HAP-1 (cell line): Measurements from ENCODE around the gene SFN.
"Not testable (repeated sequence)": the region's sequence is repeated elsewhere in the genome, so short reads cannot be mapped to it uniquely, and the experiment has no call there.

Experiments
- DNase-seq, 2 experiments: peaks; one replicate each; pipeline ENCODE4 v3.0.0-alpha.2; 2016 to 2020; ENCODE audit warnings: low spot score in 2 of 2
- H3K27me3 ChIP-seq: fragments of 250-450 bp; sonication (Bioruptor Pico); 2 replicates; pipeline ENCODE4 v1.5.1; 2020; ENCODE audit warnings: low read depth, mild to moderate bottlenecking, moderate library complexity
- H3K36me3 ChIP-seq: fragments of 250-450 bp; sonication (Bioruptor Pico); replicated peaks from 2 replicates; pipeline ENCODE4 v1.5.1; 2020; ENCODE audit warnings: mild to moderate bottlenecking
- H3K4me1 ChIP-seq: fragments of 250-450 bp; sonication (Bioruptor Pico); 2 replicates; pipeline ENCODE4 v1.5.1; 2020; ENCODE audit warnings: mild to moderate bottlenecking
- H3K4me3 ChIP-seq: fragments of 250-450 bp; sonication (Bioruptor Pico); 2 replicates; pipeline ENCODE4 v1.5.1; 2020; ENCODE audit warnings: mild to moderate bottlenecking, moderate library complexity
- H3K9me3 ChIP-seq: fragments of 250-450 bp; sonication (Bioruptor Pico); 2 replicates; pipeline ENCODE4 v1.5.1; 2020; ENCODE audit warnings: mild to moderate bottlenecking, moderate library complexity
- in situ Hi-C: fragments of 300-500 bp; cut with MboI; formaldehyde crosslinking; loops from 3 replicates; pipeline ENCODE4 v1.14.3; 2020; ENCODE audit warnings: low sequenced_read_pairs, inconsistent platforms, mixed read lengths

SFN gene

DNA sequence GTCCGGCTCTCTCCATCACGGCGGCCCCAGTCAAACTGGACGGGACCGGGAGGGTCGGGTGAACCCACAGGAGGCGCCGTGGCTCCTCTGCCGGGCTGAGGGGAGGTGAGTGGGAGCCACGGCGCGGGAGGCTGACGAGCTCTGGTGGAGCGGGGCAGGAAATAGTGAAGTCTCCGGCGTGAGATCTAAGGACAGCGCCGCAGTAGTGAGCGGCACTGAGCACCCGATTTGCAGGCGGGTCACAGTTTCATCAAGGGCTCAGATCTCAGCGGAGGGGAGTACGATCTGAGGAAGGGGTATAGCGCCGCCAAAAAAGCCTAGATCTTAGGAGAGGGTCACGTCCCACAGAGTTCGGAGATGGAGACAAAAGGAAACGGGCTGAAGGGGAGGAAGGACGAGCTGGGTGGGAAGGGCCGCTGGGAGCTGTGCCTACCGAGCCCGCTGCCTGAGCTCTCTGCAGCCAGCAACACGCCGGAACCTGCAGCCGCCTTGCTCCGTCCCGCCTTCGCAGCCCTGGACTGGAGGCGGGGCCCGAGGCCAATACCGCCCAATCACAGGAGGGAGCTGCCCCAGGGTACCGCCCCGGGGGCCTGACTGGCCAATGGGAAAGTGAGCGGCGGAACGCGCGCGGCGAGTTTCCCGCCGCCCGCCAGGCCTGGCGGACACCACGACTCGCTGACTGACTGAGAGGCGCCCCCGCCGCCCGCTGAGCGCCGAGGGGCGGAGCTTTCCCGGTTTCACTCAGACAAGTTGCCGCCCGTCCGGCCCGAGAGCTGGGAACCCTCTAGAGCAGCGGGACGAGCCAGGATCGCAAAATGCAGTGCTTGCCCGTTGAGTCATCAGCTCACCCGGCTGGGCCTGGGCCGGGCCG, 1.9 kb downstream of the SFN start:
- Histone ChIP-seq H3K4me3 (peak overlapping the region; percentile 52), H3K36me3 (no peaks in the 10 kb centered on the region), H3K4me1 (peaks cover 10% of the 10 kb centered on the region), H3K27me3 (no peaks in the 10 kb centered on the region), H3K9me3 (no peaks in the 10 kb centered on the region)
- DNase-seq, result peak; percentile 93 to 97
- in situ Hi-C loops, result no loop called here

DNA sequence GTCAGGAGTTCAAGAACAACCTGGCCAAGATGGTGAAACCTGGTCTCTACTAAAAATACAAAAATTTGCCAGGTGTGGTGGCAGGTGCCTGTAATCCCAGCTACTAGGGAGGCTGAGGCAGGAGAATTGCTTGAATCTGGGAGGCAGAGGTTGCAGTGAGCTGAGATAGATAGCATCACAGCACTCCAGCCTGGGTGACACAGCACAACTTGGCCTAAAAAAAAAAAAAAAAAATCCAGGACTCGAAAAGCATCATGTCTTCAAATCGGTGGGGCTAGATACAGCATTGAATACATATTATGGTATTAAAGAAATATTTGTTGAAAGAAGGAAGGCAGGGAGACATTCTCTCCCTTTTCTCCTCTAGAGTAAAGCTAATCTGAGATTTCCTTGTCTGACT, 10.1 kb downstream of the SFN start:
- H3K36me3 ChIP-seq, result peaks cover 13% of the 10 kb centered on the region
- DNase-seq, H3K4me1 ChIP-seq, H3K4me3 ChIP-seq, in situ Hi-C loops, H3K9me3 ChIP-seq, H3K27me3 ChIP-seq: not testable (repeated sequence)

DNA sequence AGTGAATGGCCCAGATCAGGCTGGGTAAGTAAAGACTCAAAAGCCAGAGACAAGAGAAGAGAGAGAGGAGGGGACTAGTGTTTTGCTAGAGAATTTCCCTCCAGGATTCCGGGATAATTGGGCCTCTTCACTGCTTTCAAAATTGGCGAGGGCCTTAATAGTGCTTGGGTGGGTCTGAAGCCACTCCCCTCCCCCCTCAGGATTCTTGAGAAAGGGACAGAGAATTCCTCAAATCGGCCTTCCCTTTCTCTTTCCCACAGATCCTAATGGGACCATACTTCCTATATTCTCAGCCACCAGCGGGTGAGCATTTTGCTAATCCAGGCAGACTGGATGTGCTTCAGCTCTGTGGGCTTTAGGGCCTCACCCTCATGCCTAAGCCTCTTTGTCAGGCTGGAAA, 11.9 kb downstream of the SFN start:
- DNase-seq, result no peak

DNA sequence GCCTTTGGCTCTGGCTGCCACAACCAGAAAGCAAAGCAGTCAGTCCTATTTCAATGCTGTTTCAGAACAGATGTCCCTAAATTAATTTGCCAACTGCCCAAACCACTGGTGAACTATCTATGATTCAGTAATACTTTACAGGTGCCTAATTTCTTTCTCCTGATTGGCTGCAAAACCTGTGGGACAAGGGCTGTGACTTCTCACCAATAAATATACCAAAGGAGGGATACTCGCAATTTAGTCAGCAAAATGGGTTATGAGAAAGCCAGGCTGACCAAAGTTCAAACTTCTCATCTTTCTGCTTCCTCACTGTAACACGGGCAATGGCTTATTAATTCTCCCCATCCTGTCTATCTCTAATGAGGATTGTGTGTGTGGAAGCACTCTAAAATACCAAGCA, 14.4 kb downstream of the SFN start:
- DNase-seq, result no peak
- no peaks in the 10 kb centered on the region for H3K4me1 ChIP-seq
- H3K9me3 ChIP-seq, result no peaks in the 10 kb centered on the region
- peaks cover 38% of the 10 kb centered on the region for H3K36me3 ChIP-seq
- in situ Hi-C loops, result no loop called here
- H3K27me3 ChIP-seq, result no peaks in the 10 kb centered on the region
- H3K4me3 ChIP-seq, result no peak overlapping the region

More for the DNA sequence above, 11.9 kb downstream of the SFN start:
- Histone ChIP-seq H3K27me3 (no peaks in the 10 kb centered on the region), H3K4me3 (no peak overlapping the region), H3K4me1 (no peaks in the 10 kb centered on the region), H3K36me3 (peaks cover 20% of the 10 kb centered on the region), H3K9me3 (no peaks in the 10 kb centered on the region)
- in situ Hi-C loops, result no loop called here

DNA sequence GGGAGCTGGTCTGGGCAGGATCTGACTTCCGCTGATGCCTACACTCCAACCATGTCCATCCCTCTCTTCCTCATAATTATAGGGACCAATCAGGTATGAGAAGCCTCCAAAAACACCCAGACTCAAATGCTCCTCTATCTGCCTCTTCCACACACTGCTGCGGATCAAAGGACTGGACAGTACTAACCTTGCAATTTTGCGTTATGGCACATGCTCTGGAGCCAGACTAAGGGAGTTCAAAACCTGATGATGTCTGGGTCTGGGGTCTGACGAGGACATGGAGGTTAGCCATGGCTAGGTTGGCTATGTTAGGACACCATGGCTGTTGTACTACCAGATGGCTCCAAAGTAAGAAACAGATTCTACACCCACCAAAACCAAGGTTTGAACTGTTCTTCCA, 16.8 kb downstream of the SFN start:
- in situ Hi-C loops, result no loop called here
- Histone ChIP-seq H3K4me3 (no peak overlapping the region), H3K9me3 (no peaks in the 10 kb centered on the region), H3K36me3 (peaks cover 60% of the 10 kb centered on the region), H3K27me3 (no peaks in the 10 kb centered on the region), H3K4me1 (no peaks in the 10 kb centered on the region)
- no peak for DNase-seq

DNA sequence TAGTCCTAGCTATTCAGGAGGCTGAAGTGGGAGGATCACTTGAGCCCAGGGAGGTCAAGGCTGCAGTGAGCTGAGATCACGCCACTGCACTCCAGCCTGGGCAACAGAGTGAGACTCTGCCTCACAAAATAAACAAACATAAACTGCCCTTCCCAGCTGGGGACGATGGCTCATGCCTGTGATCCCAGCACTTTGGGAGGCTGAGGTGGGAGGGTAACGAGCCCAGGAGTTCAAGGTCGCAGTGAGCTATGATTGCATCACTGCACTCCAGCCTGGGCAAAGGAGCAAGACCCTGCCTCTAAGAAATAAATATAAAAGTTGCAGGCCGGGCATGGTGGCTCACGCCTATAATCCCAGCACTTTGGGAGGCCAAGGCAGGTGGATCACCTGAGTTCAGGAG, 18.7 kb downstream of the SFN start:
- H3K9me3 ChIP-seq, in situ Hi-C loops, H3K4me1 ChIP-seq, DNase-seq, H3K4me3 ChIP-seq, H3K27me3 ChIP-seq: not testable (repeated sequence)
- peaks cover 75% of the 10 kb centered on the region for H3K36me3 ChIP-seq

DNA sequence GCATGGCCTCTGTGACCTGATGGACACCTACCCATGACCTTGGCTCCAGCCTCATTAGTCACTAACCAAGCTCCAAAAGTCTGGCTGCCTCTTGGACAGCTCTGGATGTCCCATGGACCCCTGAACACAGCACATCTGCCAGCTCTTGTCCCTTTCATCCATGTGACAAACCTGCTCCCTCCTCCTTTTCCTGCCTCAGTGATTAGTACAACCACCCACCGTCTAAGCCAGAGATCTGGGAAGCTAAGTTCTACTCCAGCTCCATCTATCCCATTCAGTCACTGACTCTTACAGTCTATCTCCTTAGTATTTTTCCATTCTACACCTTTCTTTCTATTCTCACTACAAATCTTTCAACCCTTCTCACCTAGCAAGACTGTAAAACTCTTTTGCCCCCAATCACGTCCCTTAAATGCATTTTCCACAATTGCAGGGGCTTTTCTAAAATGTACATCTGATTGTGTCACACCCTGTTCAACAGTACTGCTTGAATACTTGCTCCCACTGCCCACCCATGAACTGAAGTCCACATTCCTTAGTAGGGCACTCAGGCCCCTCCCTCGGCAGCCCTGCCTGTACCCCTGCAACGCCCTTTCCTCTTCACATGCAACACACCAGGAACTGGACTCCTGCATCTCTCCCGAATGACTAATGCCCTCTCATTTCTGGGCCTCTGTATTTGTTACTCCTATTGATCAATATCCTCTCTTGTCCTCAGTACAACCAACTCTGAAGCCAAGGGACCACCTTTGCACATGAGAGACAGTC, 19.9 kb downstream of the SFN start:
- DNase-seq, result no peak
- Histone ChIP-seq H3K4me1 (no peaks in the 10 kb centered on the region), H3K4me3 (no peak overlapping the region), H3K27me3 (no peaks in the 10 kb centered on the region), H3K36me3 (peaks cover 70% of the 10 kb centered on the region), H3K9me3 (no peaks in the 10 kb centered on the region)
- in situ Hi-C loops, result no loop called here

DNA sequence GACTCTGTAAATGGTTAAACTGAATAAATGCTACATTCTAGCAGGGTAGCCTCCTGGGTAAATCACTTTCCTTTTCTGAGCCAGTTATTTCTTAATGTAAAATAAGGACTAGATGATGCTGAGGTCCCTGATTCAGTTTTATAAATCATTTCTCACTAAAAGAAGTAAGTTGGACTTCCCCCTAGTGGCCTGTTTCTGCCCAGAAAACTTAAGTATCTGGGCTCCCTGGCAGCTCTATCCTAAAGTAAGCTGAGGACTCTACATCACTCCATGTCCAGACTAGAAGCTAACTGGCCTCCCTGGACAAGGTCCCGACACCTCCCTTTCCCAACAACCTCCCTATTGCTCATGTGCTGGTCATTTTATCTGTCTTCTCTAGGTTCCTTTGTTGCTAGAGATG, 24.2 kb downstream of the SFN start:
- Histone ChIP-seq H3K9me3 (no peaks in the 10 kb centered on the region), H3K4me1 (peaks cover 5% of the 10 kb centered on the region), H3K4me3 (no peak overlapping the region), H3K27me3 (no peaks in the 10 kb centered on the region), H3K36me3 (peaks cover 71% of the 10 kb centered on the region)
- in situ Hi-C loops, result no loop called here
- peak in 1 of 2 experiments; percentile 22 for DNase-seq

DNA sequence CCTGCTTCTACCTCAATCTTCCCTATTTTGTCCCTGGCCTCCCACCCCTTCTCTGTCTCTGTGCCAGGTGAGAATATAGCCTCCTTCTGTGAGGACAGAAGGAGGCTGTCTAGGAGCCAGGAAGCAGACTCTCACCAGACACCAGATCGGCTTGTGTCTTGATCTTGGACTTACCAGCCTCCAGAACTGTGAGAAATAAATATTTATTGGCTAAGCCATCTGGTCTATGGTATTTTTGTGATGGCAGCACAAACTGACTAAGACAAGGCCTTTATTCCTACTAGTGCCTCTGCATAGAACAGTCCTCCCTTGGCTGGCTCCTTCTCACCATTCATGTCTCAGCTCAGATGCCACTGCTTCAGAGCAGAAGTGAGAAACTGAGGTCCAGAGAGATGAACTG, 25.3 kb downstream of the SFN start:
- in situ Hi-C loops, result no loop called here
- no peak overlapping the region for H3K4me3 ChIP-seq
- H3K9me3 ChIP-seq, result no peaks in the 10 kb centered on the region
- H3K27me3 ChIP-seq, result no peaks in the 10 kb centered on the region
- H3K4me1 ChIP-seq, result peaks cover 5% of the 10 kb centered on the region
- no peak for DNase-seq
- peaks cover 69% of the 10 kb centered on the region for H3K36me3 ChIP-seq

DNA sequence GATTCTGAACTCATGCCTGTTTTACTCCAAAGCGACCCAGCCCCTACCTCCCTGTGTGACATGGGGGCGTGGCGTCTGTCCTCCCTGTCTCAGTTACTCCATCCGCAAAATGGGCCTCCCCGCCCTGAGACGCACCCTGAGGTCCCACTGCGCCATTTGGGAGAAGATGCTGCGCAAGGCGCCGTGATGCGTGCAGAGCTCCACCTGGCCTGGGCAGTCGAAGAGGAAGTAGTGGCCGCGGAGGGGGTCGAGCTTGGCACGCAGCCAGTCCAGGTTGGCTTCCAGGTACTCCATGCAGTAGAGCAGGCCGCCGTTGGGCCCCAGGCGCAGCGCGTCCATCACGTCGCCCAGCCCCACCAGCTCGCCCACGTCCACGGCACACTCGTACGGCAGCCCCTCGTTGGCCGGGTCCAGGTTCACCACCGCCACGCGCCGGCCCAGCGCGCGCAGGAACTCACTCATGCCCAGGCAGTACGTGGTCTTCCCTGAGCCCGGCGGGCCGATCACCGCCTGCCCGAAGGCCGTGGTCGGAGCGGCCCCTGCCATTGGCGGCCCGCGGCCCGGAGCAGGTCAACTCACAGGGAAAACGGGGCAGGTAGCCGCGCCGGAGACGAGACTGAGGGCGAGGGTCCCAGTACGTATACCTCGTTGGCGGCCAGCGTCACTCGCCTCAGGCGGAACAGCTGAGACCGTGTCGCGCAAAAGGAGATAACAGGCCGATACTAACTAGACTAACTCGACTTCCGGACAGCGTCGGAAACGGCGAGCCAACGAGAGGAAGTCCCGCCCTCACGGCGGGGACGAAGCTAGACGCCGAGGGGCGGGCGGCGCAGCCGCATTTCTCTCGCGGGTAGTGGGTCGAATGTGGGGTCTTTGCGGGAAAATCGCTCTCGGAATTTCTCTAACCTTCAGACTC, 26.9 kb downstream of the SFN start, which contains the start of gene GPN2:
GPN2 (minus strand) TSS at position 733 of the 916 bp plus-strand sequence; CDS start at position 546, 187 bp downstream.
- in situ Hi-C loops, result no loop called here

DNA sequence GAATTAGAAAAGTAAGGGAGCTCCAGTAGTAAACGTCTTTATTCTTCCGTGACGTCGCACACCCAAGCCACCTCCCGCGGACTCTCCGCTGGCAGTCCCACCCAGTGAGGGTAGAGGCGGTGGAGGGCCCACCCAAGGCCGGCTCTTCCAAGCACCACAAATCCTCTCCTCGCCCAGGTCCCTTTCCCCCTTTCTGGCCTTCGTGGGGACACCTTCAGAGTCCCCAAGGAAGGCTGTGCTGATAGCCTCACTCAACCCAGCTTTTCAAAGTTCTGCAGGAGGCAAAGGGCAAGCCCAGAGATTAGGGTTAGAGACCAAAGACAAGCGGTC, 27.5 kb downstream of the SFN start:
- in situ Hi-C loops, result no loop called here
- no peak for DNase-seq
- Histone ChIP-seq H3K36me3 (peaks cover 60% of the 10 kb centered on the region), H3K9me3 (no peaks in the 10 kb centered on the region), H3K4me3 (peak overlapping the region; percentile 97), H3K27me3 (no peaks in the 10 kb centered on the region), H3K4me1 (peaks cover 5% of the 10 kb centered on the region)

More for the DNA sequence above, 26.9 kb downstream of the SFN start, which contains the start of gene GPN2:
- Histone ChIP-seq H3K36me3 (peaks cover 65% of the 10 kb centered on the region), H3K9me3 (no peaks in the 10 kb centered on the region), H3K4me1 (peaks cover 5% of the 10 kb centered on the region), H3K27me3 (no peaks in the 10 kb centered on the region), H3K4me3 (peak within 1 kb of the TSS; percentile 97)
- peak; percentile 82 to 85 for DNase-seq

DNA sequence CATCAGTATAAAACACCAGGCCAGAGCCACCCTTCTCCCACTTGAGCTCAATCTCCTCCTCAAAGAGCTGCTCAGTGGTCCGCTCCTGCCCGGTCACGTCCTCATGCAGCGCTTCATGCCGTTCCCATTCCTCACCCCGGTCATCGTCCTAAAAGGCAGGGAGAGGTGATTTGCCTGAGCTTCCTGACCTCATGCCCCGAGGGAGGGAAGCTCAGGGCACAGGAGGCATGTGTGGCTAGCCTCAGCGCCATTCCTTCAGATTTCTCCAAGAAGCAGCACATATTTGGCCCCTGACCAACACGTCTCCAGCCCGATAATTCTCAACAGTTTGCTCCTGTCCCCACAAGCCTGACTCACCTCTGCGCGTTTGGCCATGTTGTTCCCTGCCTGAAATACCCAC, 31.3 kb downstream of the SFN start:
- peaks cover 34% of the 10 kb centered on the region for H3K36me3 ChIP-seq
- H3K9me3 ChIP-seq, result no peaks in the 10 kb centered on the region
- H3K27me3 ChIP-seq, result no peaks in the 10 kb centered on the region
- in situ Hi-C loops, result no loop called here
- H3K4me3 ChIP-seq, result no peak overlapping the region
- no peak for DNase-seq
- H3K4me1 ChIP-seq, result peaks cover 7% of the 10 kb centered on the region

DNA sequence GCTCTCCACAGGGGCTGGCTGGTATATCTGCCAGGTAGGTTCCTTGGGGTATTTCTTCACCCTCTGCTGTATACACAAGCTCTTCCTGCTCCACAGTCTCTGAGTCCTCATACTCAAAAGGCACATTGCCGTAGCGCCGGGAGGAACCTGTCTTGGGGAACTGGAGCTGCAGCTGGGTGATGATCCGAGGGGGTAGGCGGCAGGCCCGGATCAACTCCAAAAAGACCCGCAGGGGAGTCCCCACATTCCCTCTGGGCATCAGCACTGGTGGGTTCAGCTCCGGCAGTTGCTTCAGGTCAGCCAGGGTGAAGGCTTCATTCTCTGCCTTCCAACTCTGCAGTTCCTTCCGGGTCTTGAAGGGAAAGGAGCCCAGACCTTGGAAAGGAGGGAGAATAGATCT, 34.4 kb downstream of the SFN start:
- Histone ChIP-seq H3K4me3 (no peak overlapping the region), H3K36me3 (peaks cover 19% of the 10 kb centered on the region), H3K27me3 (no peaks in the 10 kb centered on the region), H3K4me1 (peaks cover 10% of the 10 kb centered on the region), H3K9me3 (no peaks in the 10 kb centered on the region)
- in situ Hi-C loops, result no loop called here
- DNase-seq, result no peak
